ENCODE results near the gene CCDC112.
A peak's percentile ranks its signal among the peaks of the same experiment; 100 is the strongest.

Gene CCDC112, protein sequence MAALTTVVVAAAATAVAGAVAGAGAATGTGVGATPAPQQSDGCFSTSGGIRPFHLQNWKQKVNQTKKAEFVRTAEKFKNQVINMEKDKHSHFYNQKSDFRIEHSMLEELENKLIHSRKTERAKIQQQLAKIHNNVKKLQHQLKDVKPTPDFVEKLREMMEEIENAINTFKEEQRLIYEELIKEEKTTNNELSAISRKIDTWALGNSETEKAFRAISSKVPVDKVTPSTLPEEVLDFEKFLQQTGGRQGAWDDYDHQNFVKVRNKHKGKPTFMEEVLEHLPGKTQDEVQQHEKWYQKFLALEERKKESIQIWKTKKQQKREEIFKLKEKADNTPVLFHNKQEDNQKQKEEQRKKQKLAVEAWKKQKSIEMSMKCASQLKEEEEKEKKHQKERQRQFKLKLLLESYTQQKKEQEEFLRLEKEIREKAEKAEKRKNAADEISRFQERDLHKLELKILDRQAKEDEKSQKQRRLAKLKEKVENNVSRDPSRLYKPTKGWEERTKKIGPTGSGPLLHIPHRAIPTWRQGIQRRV

GRCh38 chr5:115296124-115297022 is at the start of gene CCDC112:
TSS of gene CCDC112 (minus strand) at chr5:115296654. CDS start at chr5:115296543, 111 bp downstream.
- H3K4me3 ChIP-seq (ENCODE audit: low read depth, low read length) = peak within 1 kb of the TSS; percentile 81
- DNase-seq (ENCODE audit: low read depth) = peak; percentile 88
- peak; percentile 83 for TF ChIP-seq MAX (IDR thresholded peaks at IDR 0.05; ENCODE audit: low read depth, low read length)
- peak; percentile 65 for TF ChIP-seq POLR2A (IDR thresholded peaks at IDR 0.05; ENCODE audit: extremely low read depth, insufficient read length)
- TF ChIP-seq MYC (IDR thresholded peaks at IDR 0.05; ENCODE audit: low read depth, low read length) = peak; percentile 67
- TF ChIP-seq CTCF (IDR thresholded peaks at IDR 0.05; ENCODE audit: low read depth, low read length) = no peak

DNA sequence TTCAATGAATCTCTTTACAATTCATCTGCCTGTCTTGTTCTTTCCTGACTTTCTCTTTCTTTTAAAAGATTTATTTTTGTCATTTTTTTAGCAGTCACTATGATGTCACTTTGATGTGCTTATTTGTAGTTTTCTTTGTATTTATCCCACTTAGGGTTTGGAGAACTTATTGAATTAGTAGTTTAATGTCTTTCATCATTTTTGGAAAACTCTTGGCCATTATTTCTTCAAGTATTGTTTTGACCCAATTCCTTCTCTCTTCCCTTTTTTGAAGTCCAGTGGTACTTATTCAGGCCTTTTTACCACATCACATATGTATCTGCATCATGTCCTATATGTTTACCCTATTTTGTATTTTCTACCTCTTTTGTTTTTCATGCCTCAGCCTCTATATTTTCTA is 48.9 kb upstream of the CCDC112 start:
- no peak for DNase-seq (ENCODE audit: low read depth)
- no peak for TF ChIP-seq CTCF (IDR thresholded peaks at IDR 0.05; ENCODE audit: low read depth, low read length)
- no peak for TF ChIP-seq POLR2A (IDR thresholded peaks at IDR 0.05; ENCODE audit: extremely low read depth, insufficient read length)
- TF ChIP-seq MAX (IDR thresholded peaks at IDR 0.05; ENCODE audit: low read depth, low read length) = no peak
- no peak for TF ChIP-seq MYC (IDR thresholded peaks at IDR 0.05; ENCODE audit: low read depth, low read length)
- H3K4me3 ChIP-seq (ENCODE audit: low read depth, low read length) = no peak overlapping the region

DNA sequence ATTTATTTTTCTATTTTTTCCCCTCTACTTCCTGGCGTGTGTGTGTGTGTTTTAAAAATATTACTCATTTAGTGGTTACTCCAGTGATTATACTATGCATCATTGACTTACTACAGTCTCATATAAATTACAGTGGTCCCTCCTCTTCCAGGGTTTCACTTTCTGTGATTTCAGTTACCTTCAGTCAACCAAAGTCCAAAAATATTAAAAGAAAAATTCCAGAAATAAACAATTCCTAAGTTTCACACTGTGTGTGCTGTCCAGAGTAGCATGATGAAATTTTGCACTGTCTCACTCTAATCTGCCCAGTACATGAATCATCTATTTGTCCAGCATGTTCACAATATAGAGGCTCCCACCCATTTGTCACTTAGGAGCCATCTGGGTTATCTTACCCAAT is 47.4 kb upstream of the CCDC112 start:
- TF ChIP-seq POLR2A (IDR thresholded peaks at IDR 0.05; ENCODE audit: extremely low read depth, insufficient read length) = no peak
- no peak for TF ChIP-seq CTCF (IDR thresholded peaks at IDR 0.05; ENCODE audit: low read depth, low read length)
- TF ChIP-seq MYC (IDR thresholded peaks at IDR 0.05; ENCODE audit: low read depth, low read length) = no peak
- TF ChIP-seq MAX (IDR thresholded peaks at IDR 0.05; ENCODE audit: low read depth, low read length) = no peak
- no peak for DNase-seq (ENCODE audit: low read depth)
- H3K4me3 ChIP-seq (ENCODE audit: low read depth, low read length) = no peak overlapping the region

- no peak overlapping the region for H3K4me3 ChIP-seq (ENCODE audit: low read depth, low read length)
- TF ChIP-seq POLR2A (IDR thresholded peaks at IDR 0.05; ENCODE audit: extremely low read depth, insufficient read length) (no peak), CTCF (IDR thresholded peaks at IDR 0.05; ENCODE audit: low read depth, low read length) (no peak), MYC (IDR thresholded peaks at IDR 0.05; ENCODE audit: low read depth, low read length) (no peak), MAX (IDR thresholded peaks at IDR 0.05; ENCODE audit: low read depth, low read length) (no peak)
- no peak for DNase-seq (ENCODE audit: low read depth)
Measured at GRCh38 chr5:115342590-115343377, 46.3 kb upstream of the CCDC112 start.

DNA sequence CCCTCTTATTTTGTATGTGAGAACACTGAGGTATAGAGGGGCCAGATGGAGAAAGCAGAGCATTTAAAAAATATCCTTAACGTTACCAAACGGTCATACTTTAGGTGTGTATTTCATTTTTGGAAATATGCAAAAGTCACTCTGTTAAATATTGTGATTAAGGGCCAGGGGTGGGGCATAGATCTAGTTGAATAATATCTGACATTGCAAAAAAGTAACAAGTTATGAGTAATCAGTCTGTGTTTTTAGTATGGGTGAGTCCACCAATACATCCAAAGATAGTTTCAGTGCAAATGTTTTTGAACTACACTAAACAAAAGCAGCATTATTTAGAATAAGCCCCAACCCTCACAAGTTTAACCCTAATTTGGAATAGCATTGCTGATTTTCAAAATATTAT is 45.3 kb upstream of the CCDC112 start:
- H3K4me3 ChIP-seq (ENCODE audit: low read depth, low read length) = no peak overlapping the region
- no peak for TF ChIP-seq POLR2A (IDR thresholded peaks at IDR 0.05; ENCODE audit: extremely low read depth, insufficient read length)
- TF ChIP-seq CTCF (IDR thresholded peaks at IDR 0.05; ENCODE audit: low read depth, low read length) = no peak
- TF ChIP-seq MYC (IDR thresholded peaks at IDR 0.05; ENCODE audit: low read depth, low read length) = no peak
- TF ChIP-seq MAX (IDR thresholded peaks at IDR 0.05; ENCODE audit: low read depth, low read length) = no peak
- DNase-seq (ENCODE audit: low read depth) = no peak

Data from NB4 (cell line).